ENCODE measurements around the gene CDC42BPG.

CDC42BPG gene

DNA sequence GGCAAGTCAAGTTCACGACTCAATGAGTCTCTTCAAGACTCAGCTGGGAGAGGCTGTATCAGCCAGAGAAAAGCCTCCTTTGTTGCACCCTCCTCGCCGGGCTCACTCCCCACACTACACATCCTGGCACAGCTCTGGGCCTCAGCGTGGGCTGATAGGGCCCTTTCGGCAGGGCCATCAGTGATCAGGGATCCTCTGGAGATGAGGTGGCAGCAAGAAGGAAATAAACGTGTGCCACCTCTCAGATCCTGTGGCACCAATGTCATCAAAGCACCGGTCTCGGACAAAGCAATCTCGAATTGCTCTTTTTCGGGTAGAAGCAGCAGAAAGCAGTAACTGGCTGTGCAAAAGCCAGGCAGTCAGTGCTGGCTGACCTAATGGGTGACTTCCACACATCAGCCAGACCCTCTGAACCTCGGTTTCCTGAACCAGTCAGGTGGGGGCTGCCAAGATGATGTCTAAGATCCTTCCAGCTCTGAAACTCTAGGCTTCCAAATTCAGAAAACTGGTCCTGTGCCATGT, 31.8 kb upstream of the CDC42BPG start:
- peak overlapping the region; percentile 86 for H3K27ac ChIP-seq
- no peak for DNase-seq (ENCODE audit: low spot score)
- POLR2A ChIA-PET (ENCODE audit: low non-redundant PET): interaction anchor here (1.3 to 2.5 kb wide), 3 partner anchors 20 to 29 kb away, joined by 4 to 7 read pairs (median 6); no protein-coding TSS in a partner anchor
- TF ChIP-seq, protein P1, sequence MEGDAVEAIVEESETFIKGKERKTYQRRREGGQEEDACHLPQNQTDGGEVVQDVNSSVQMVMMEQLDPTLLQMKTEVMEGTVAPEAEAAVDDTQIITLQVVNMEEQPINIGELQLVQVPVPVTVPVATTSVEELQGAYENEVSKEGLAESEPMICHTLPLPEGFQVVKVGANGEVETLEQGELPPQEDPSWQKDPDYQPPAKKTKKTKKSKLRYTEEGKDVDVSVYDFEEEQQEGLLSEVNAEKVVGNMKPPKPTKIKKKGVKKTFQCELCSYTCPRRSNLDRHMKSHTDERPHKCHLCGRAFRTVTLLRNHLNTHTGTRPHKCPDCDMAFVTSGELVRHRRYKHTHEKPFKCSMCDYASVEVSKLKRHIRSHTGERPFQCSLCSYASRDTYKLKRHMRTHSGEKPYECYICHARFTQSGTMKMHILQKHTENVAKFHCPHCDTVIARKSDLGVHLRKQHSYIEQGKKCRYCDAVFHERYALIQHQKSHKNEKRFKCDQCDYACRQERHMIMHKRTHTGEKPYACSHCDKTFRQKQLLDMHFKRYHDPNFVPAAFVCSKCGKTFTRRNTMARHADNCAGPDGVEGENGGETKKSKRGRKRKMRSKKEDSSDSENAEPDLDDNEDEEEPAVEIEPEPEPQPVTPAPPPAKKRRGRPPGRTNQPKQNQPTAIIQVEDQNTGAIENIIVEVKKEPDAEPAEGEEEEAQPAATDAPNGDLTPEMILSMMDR (conservative IDR thresholded peaks at IDR 0.05; ENCODE audit: low read depth): no peak
- CTCF ChIA-PET: interaction anchor here (0.8 to 1.3 kb wide), 3 partner anchors 12 to 136 kb away, joined by 3 read pairs; no protein-coding TSS in a partner anchor

DNA sequence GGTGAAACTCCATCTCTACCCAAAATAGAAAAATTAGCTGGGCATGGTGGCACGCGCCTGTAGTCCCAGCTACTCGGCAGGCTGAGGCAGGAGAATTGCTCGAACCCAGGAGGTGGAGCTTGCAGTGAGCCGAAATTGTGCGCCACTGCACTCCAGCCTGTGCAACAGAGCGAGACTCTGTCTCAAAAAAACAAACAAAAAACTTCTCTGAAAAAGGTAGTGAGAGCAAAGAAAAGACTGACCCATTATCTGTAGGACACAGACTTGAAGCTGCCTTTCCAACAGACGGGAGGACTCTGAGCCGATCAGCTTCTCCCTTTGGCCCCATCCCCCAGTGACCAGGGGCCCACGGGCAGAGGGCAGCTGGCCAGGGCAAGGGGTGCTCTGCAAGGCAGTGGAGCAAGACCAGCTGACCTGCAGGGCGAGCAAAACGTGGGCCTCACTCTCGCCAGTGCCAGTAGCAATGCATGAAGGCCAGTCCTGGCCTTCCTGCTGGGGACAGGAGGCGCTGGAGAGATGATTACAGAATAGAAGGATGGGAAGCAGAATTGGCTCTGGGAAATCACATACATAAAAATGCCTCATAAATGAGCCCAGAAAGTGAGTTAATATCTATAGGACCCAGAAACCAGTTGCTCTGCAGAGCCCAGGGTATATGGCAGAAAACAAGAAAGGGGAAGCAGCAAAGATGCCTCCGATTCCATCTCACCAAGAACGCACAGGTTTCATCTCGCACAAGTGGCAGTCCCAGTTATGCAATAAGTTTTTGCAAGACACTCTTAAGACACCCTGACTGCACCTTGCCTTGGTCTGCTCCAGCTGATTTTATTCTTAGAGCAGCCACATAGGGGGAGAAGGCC, 31.1 kb upstream of the CDC42BPG start:
- POLR2A ChIA-PET (ENCODE audit: low non-redundant PET): interaction anchor here (2.5 kb wide), 1 partner anchor 21 kb away, joined by 7 read pairs; no protein-coding TSS in a partner anchor
- H3K27ac ChIP-seq: peak overlapping the region; percentile 86

DNA sequence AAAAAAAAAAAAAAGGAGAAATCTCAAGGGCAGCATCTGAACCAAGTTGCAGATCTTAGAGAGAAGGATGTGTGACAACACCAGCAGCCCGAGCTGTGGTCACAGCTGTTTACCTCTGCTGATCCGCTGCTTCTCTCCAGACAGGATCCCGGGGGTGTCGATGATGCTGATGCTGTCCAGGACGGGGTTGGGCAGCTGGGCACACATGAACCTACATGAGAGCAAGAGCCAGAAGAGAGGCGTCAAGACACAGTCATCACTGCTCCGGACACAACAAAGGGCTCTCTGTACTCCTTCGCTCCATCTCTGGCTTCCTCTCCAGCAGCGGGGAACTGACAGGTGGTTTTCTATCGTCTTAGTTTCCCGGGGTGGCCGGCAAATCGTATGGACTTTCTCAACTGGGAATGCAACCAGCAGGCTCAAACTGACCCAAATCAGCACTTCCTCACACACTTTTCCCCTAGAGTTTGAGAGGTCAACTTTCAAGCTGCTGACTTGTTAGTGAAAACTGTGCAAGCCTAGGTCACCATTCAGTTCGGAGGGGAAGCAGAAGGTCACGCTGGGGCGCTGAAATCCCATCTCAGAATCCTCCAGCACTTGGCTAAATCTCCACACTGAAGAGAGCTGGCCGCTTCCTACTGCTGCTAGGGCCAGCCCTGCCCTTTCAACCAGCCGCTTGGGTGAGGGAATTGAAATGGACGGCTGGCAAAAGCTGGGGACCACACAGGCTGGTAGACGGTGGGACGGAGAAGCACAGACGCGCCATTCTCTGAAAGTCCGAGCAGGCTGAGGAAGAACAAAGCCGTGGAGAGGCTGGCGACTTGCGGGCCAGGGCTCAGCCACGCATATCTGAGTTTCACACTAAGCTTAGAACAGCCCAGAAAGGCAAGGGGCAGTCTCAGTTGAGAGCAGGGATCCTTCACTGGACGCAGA, 30.1 kb upstream of the CDC42BPG start:
- ChIA-PET POLR2A (ENCODE audit: low non-redundant PET) (interaction anchor here (0.5 to 0.6 kb wide), 2 partner anchors 8 to 137 kb away, joined by 3 to 4 read pairs; no protein-coding TSS in a partner anchor), CTCF (interaction anchor here (1.0 to 1.3 kb wide), 2 partner anchors 11 to 27 kb away, joined by 3 to 4 read pairs; no protein-coding TSS in a partner anchor)
- peak overlapping the region; percentile 86 for H3K27ac ChIP-seq
- no peak for DNase-seq (ENCODE audit: low spot score)
- TF ChIP-seq, protein P1 (conservative IDR thresholded peaks at IDR 0.05; ENCODE audit: low read depth): no peak

More for the DNA sequence above, 31.1 kb upstream of the CDC42BPG start:
- TF ChIP-seq, protein P1 (conservative IDR thresholded peaks at IDR 0.05; ENCODE audit: low read depth): no peak
- DNase-seq (ENCODE audit: low spot score): no peak
- CTCF ChIA-PET: interaction anchor here (1.0 to 1.3 kb wide), 3 partner anchors 10 to 137 kb away, joined by 3 to 4 read pairs (median 3); no protein-coding TSS in a partner anchor

GRCh38 chr11:64872790-64873488, 28.5 kb upstream of the CDC42BPG start:
- no peak for DNase-seq (ENCODE audit: low spot score)
- TF ChIP-seq, protein P1 (conservative IDR thresholded peaks at IDR 0.05; ENCODE audit: low read depth): no peak
- CTCF ChIA-PET: interaction anchor here (0.6 kb wide), 2 partner anchors 26 kb away, joined by 3 to 4 read pairs; no protein-coding TSS in a partner anchor
- POLR2A ChIA-PET (ENCODE audit: low non-redundant PET): no interaction called here
- peak overlapping the region; percentile 32 for H3K27ac ChIP-seq

GRCh38 chr11:64871492-64871891, 27.0 kb upstream of the CDC42BPG start:
- POLR2A ChIA-PET (ENCODE audit: low non-redundant PET): no interaction called here
- TF ChIP-seq, protein P1 (conservative IDR thresholded peaks at IDR 0.05; ENCODE audit: low read depth): no peak
- no peak for DNase-seq (ENCODE audit: low spot score)
- CTCF ChIA-PET: no interaction called here
- peak overlapping the region; percentile 90 for H3K27ac ChIP-seq
